Activated CD4-positive, alpha-beta T cell treated with anti-CD3 and anti-CD28 coated beads for 36 hours (primary cell): Measurements from ENCODE around the gene SPRR5. TPM values are rescaled to one million over a fixed set of nuclear protein-coding genes. Genes with fewer than 3 reads are reported as not detected.

Experiments
- ATAC-seq: fragments of 200-7000 bp; cut with Tn5 transposase; one replicate; pipeline ENCODE4 v1.10.0; 2021; ENCODE audit warnings: mild to moderate bottlenecking, moderate library complexity
- CTCF ChIA-PET: fragments of 350-600 bp; sonication (Branson Sonifier 250); formaldehyde crosslinking; loops from one replicate; lab custom pipeline; 2021; ENCODE audit warnings: antibody characterized with exemption; lab: Charles Lee
- POLR2A ChIA-PET: fragments of 350-600 bp; sonication (Branson Sonifier 250); formaldehyde crosslinking; loops from one replicate; lab custom pipeline; 2021; ENCODE audit warnings: antibody characterized with exemption, inconsistent platforms; lab: Charles Lee
- DNase-seq: peaks from one replicate; pipeline ENCODE4 v3.0.0-alpha.2; 2020
- H3K27ac Mint-ChIP-seq: one replicate; pipeline ENCODE4 v1.8.0; 2021; ENCODE audit warnings: mixed read lengths
- H3K27me3 Mint-ChIP-seq: one replicate; pipeline ENCODE4 v1.8.0; 2021; ENCODE audit warnings: mixed read lengths
- H3K36me3 Mint-ChIP-seq: one replicate; pipeline ENCODE4 v1.8.0; 2021; ENCODE audit warnings: low read depth, mixed read lengths
- H3K4me1 Mint-ChIP-seq: one replicate; pipeline ENCODE4 v1.8.0; 2021; ENCODE audit warnings: mixed read lengths
- H3K4me3 Mint-ChIP-seq: one replicate; pipeline ENCODE4 v1.8.0; 2021; ENCODE audit warnings: mild to moderate bottlenecking, moderate library complexity, mixed read lengths
- H3K9me3 Mint-ChIP-seq: one replicate; pipeline ENCODE4 v1.8.0; 2021; ENCODE audit warnings: low read depth, mixed read lengths
- intact Hi-C, 2 experiments: fragments of 100-400 bp; cut with DNase I in 1 of 2; cut with micrococcal nuclease in 1 of 2; formaldehyde crosslinking; loops; one replicate each; pipeline versions ENCODE4 v1.14.2 to v1.15.1; 2022 to 2024; cut with DNase I, micrococcal nuclease
- total RNA-seq, 2 experiments: library from RNA; stranded (reverse); gene quantifications; one replicate each; pipeline ENCODE4 v1.2.3, GENCODE V29; 2021

Gene SPRR5
- total RNA-seq, 2 experiments from 2014 or later, result not detected

DNA sequence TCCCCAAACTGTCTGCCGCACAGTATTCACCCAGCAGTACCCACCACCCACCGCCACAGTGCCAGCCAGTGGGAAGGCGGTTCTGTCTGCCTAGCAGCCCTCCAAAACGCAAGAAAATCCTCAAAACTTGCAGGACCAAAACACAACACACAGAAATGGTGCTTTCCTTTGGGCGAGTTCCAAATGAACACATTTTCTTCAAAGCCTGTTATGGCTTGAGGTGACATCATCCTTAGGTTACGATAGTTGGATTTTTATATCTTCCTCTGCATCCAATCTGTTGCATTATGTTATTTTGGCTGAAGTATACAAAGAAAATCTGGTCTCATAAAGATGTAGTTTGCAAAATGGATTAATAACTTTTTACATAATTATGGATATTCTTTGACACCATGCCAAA is 46.2 kb downstream of the SPRR5 start:
- Mint-ChIP-seq H3K4me3 (no peak overlapping the region), H3K27me3 (peaks cover 14% of the 10 kb centered on the region), H3K27ac (no peak overlapping the region), H3K36me3 (no peaks in the 10 kb centered on the region), H3K9me3 (no peaks in the 10 kb centered on the region), H3K4me1 (no peaks in the 10 kb centered on the region)
- intact Hi-C loops, result no loop called here
- CTCF ChIA-PET, result no interaction called here
- ATAC-seq (no peak), DNase-seq (no peak)
- POLR2A ChIA-PET, result no interaction called here

DNA sequence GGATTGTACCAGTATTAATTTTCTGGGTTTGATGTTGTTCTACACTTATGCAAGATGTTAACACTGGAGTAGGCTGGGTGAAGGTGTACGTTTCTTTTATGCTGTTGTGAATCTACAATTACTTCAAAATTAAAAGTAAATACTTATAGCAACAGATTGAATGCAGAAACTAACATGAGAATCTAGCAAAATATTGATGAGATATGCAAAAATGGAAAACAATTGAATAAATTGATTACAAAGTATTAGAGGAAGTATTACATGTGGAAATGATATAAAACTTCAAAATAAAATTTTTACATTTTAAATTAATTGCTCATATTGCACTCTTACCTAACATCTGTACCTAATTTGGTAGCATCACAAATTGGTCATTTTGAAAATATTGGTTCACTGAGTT is 48.8 kb downstream of the SPRR5 start:
- H3K27me3 Mint-ChIP-seq, result peaks cover 21% of the 10 kb centered on the region
- ChIA-PET CTCF (no interaction called here), POLR2A (no interaction called here)
- H3K4me3 Mint-ChIP-seq, result no peak overlapping the region
- no peak overlapping the region for H3K27ac Mint-ChIP-seq
- H3K36me3 Mint-ChIP-seq, result no peaks in the 10 kb centered on the region
- H3K4me1 Mint-ChIP-seq, result no peaks in the 10 kb centered on the region
- DNase-seq, result no peak
- no peaks in the 10 kb centered on the region for H3K9me3 Mint-ChIP-seq
- no peak for ATAC-seq
- intact Hi-C loops, result no loop called here

DNA sequence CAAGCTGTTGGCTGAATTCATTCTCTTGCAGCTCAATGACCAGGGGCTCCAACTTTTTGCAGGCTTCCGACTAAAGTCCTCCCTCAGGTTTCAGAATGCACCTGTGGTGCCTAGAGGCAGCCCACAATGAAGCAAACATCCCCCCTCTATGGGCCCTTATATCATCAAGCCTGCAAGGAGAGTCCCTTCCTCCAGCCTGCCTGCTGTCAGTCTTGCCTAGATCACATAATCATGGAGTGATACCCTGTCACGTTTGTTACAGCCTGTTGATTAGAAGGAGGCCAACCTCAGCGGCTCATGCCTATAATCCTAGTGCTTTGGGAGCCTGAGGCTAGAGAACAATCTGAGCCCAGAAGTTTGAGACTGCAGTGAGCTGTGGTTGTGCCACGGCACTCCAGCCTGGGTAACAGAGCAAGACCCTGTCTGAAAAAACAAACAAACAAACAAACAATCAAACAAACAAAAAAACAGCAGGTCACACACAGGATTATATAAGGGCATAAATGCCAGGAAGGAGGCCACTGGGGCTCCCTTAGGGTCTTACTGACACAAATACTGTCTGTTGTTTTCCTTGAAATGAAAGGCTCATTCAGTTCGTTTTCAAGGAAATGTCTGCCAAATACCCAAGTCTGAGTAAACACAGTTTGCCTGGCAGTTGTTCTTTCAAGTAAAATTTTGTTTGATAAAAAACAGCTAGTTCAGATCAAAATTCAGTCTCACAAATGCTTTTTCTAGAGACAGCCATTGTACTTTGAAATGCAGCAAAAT is 49.8 kb downstream of the SPRR5 start:
- H3K27me3 Mint-ChIP-seq, result peaks cover 19% of the 10 kb centered on the region
- no peak for ATAC-seq
- H3K4me3 Mint-ChIP-seq, result no peak overlapping the region
- CTCF ChIA-PET, result interaction anchor here (0.7 to 1.3 kb wide), 2 partner anchors 10 to 28 kb away, joined by 3 read pairs; no protein-coding TSS in a partner anchor
- POLR2A ChIA-PET, result no interaction called here
- no peak for DNase-seq
- H3K27ac Mint-ChIP-seq, result no peak overlapping the region
- no peaks in the 10 kb centered on the region for H3K4me1 Mint-ChIP-seq
- no peaks in the 10 kb centered on the region for H3K9me3 Mint-ChIP-seq
- H3K36me3 Mint-ChIP-seq, result no peaks in the 10 kb centered on the region
- intact Hi-C loops, result no loop called here

DNA sequence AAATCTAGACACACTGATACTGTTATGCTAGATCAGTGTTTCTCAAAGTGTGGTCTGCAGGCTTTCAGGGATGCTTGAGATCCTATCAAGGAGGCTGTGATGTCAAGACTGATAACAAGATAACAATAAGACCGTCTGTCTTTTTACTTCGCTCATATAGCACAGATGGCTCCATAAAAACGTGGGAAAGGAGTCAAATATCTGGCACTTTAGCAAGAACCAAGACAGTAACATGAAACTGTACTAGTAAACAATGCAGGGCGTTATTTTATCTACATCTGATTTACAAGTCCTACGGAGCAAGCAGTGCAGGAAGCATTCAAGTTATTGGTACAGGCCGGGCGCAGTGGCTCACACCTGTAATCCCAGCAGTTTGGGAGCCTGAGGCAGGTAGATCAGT is 50.9 kb downstream of the SPRR5 start:
- DNase-seq (no peak), ATAC-seq (no peak)
- H3K4me3 Mint-ChIP-seq, result no peak overlapping the region
- intact Hi-C loops, result no loop called here
- H3K27me3 Mint-ChIP-seq, result peaks cover 22% of the 10 kb centered on the region
- no peaks in the 10 kb centered on the region for H3K9me3 Mint-ChIP-seq
- H3K4me1 Mint-ChIP-seq, result no peaks in the 10 kb centered on the region
- ChIA-PET CTCF (no interaction called here), POLR2A (no interaction called here)
- no peak overlapping the region for H3K27ac Mint-ChIP-seq
- no peaks in the 10 kb centered on the region for H3K36me3 Mint-ChIP-seq

DNA sequence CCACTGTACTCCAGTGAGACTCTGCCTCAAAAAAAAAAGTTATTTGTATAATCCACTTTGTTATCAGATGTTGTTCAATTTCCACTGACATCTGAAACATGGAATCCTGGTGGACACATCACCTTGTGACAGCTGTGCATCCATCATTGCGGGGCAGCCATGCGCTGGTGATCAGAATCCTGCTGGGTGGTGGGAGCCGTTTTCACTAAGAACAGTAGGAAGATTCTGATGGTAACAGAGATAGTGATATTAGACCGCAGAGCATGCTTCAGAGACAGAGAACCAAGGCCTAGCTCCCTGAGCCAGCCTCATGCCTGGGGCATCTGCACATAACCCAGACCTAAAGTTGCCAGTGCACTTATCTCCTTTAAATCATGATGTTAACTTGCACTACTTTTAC is 51.5 kb downstream of the SPRR5 start:
- intact Hi-C loops, result no loop called here
- Mint-ChIP-seq H3K27me3 (peaks cover 22% of the 10 kb centered on the region), H3K9me3 (no peaks in the 10 kb centered on the region), H3K36me3 (no peaks in the 10 kb centered on the region), H3K27ac (no peak overlapping the region), H3K4me1 (no peaks in the 10 kb centered on the region), H3K4me3 (no peak overlapping the region)
- DNase-seq (no peak), ATAC-seq (no peak)
- ChIA-PET POLR2A (no interaction called here), CTCF (interaction anchor here (0.7 kb wide), 1 partner anchor 9 kb away, joined by 3 read pairs; no protein-coding TSS in a partner anchor)

Other genes starting within 250 kb of the SPRR5 start
- not detected for gene LCE2A, start 248.9 kb upstream of the SPRR5 start, total RNA-seq
- not detected for gene LCE4A, start 239.0 kb upstream of the SPRR5 start, total RNA-seq
- not detected for gene KPRP, start 189.2 kb upstream of the SPRR5 start, total RNA-seq
- not detected for gene LCE1F, start 172.1 kb upstream of the SPRR5 start, total RNA-seq
- gene LCE1E, start 160.9 kb upstream of the SPRR5 start, total RNA-seq, result not detected
- not detected for gene LCE1D, start 150.5 kb upstream of the SPRR5 start, total RNA-seq
- not detected for gene LCE1C, start 140.6 kb upstream of the SPRR5 start, total RNA-seq
- gene LCE1B, start 135.2 kb upstream of the SPRR5 start, total RNA-seq, result not detected
- gene LCE1A, start 119.7 kb upstream of the SPRR5 start, total RNA-seq, result not detected
- gene LCE6A, start 104.3 kb upstream of the SPRR5 start, total RNA-seq, result not detected
- not detected for gene LCE7A, start 87.2 kb upstream of the SPRR5 start, total RNA-seq
- gene SMCP, start 68.9 kb upstream of the SPRR5 start, total RNA-seq, result not detected
- gene IVL, start 38.7 kb upstream of the SPRR5 start, total RNA-seq, result under 1 TPM in 1 of 2 experiments, not detected in 1; 0.07 TPM
- not detected for gene SPRR4, start 23.4 kb downstream of the SPRR5 start, total RNA-seq
- gene SPRR1A, start 36.9 kb downstream of the SPRR5 start, total RNA-seq, result not detected
- gene SPRR3, start 54.5 kb downstream of the SPRR5 start, total RNA-seq, result not detected
- not detected for gene SPRR1B, start 84.0 kb downstream of the SPRR5 start, total RNA-seq
- gene SPRR2D, start 93.9 kb downstream of the SPRR5 start, total RNA-seq, result not detected
- gene SPRR2A, start 110.3 kb downstream of the SPRR5 start, total RNA-seq, result not detected
- not detected for gene SPRR2B, start 124.4 kb downstream of the SPRR5 start, total RNA-seq
- gene SPRR2E, start 147.3 kb downstream of the SPRR5 start, total RNA-seq, result not detected
- not detected for gene SPRR2F, start 166.3 kb downstream of the SPRR5 start, total RNA-seq
- gene SPRR2G, start 203.7 kb downstream of the SPRR5 start, total RNA-seq, result not detected